ENCODE data around the gene CEMIP.

Gene CEMIP

GRCh38 chr15:80991421-80991820, 212.3 kb downstream of the CEMIP start:
- Histone ChIP-seq H4K20me1 (ENCODE audit: low read depth, low read length) (no peaks in the 10 kb centered on the region), H3K4me3 (ENCODE audit: insufficient read depth, low read length, poor library complexity, severe bottlenecking) (no peak overlapping the region), H3K36me3 (ENCODE audit: low read length) (no peaks in the 10 kb centered on the region), H3K4me2 (ENCODE audit: low read depth, low read length, poor library complexity, severe bottlenecking) (no peak overlapping the region), H3K27me3 (ENCODE audit: low read length) (no peaks in the 10 kb centered on the region), H3K9me2 (replicated peaks; ENCODE audit: insufficient read depth, low read length) (no peaks in the 10 kb centered on the region), H3K27ac (ENCODE audit: low read depth, low read length) (no peak overlapping the region), H3K9ac (ENCODE audit: low read length) (no peak overlapping the region), H3F3A (ENCODE audit: insufficient read depth) (peaks cover 11% of the 10 kb centered on the region), H2AFZ (ENCODE audit: low read depth, low read length, severe bottlenecking) (no peak overlapping the region), H3K79me2 (ENCODE audit: insufficient read depth, low read length) (peaks cover 31% of the 10 kb centered on the region), H3K9me3 (ENCODE audit: insufficient read depth, low read length) (no peaks in the 10 kb centered on the region)
- TF ChIP-seq EZH2phosphoT487 (conservative IDR thresholded peaks at IDR 0.05; ENCODE audit: low read length) (no peak), CTCF (IDR thresholded peaks at IDR 0.05; ENCODE audit: insufficient read depth, low read length, poor library complexity, severe bottlenecking) (no peak)

- H3K4me3 ChIP-seq (ENCODE audit: insufficient read depth, low read length, poor library complexity, severe bottlenecking): no peak overlapping the region
- H3K9me2 ChIP-seq (replicated peaks; ENCODE audit: insufficient read depth, low read length): no peaks in the 10 kb centered on the region
- no peak overlapping the region for H3K4me2 ChIP-seq (ENCODE audit: low read depth, low read length, poor library complexity, severe bottlenecking)
- TF ChIP-seq EZH2phosphoT487 (conservative IDR thresholded peaks at IDR 0.05; ENCODE audit: low read length): no peak
- no peak for TF ChIP-seq CTCF (IDR thresholded peaks at IDR 0.05; ENCODE audit: insufficient read depth, low read length, poor library complexity, severe bottlenecking)
- H3K36me3 ChIP-seq (ENCODE audit: low read length): no peaks in the 10 kb centered on the region
- H3K79me2 ChIP-seq (ENCODE audit: insufficient read depth, low read length): peaks cover 25% of the 10 kb centered on the region
- no peaks in the 10 kb centered on the region for H4K20me1 ChIP-seq (ENCODE audit: low read depth, low read length)
- H3F3A ChIP-seq (ENCODE audit: insufficient read depth): peaks cover 11% of the 10 kb centered on the region
- no peak overlapping the region for H3K9ac ChIP-seq (ENCODE audit: low read length)
- no peaks in the 10 kb centered on the region for H3K9me3 ChIP-seq (ENCODE audit: insufficient read depth, low read length)
- H3K27ac ChIP-seq (ENCODE audit: low read depth, low read length): no peak overlapping the region
- H3K27me3 ChIP-seq (ENCODE audit: low read length): no peaks in the 10 kb centered on the region
- no peak overlapping the region for H2AFZ ChIP-seq (ENCODE audit: low read depth, low read length, severe bottlenecking)
These were observed 212.8 kb downstream of the CEMIP start for GRCh38 chr15:80992006-80992405.

DNA sequence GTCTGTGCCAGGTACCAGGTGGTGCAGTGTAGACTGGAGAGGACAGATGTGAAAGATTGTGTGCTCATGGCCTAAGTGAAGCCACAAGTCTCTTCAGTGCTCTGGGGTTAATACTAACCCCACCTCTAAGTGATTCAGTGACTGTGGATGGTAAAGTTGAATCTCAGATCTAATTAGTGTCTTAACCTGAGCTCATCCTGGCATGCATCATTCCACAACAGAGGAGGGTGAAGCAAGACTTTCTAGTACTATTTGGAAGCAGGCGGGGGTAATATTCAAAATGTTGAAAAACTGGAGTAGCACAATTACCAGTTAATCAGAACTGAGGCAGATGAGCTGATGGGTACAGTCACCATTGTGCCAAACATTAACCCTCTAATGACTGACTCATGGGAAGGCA, 213.3 kb downstream of the CEMIP start:
- H3K9ac ChIP-seq (ENCODE audit: low read length): no peak overlapping the region
- TF ChIP-seq EZH2phosphoT487 (conservative IDR thresholded peaks at IDR 0.05; ENCODE audit: low read length) (no peak), CTCF (IDR thresholded peaks at IDR 0.05; ENCODE audit: insufficient read depth, low read length, poor library complexity, severe bottlenecking) (no peak)
- H3K79me2 ChIP-seq (ENCODE audit: insufficient read depth, low read length): peaks cover 20% of the 10 kb centered on the region
- no peak overlapping the region for H3K27ac ChIP-seq (ENCODE audit: low read depth, low read length)
- no peaks in the 10 kb centered on the region for H3K9me2 ChIP-seq (replicated peaks; ENCODE audit: insufficient read depth, low read length)
- no peaks in the 10 kb centered on the region for H3K36me3 ChIP-seq (ENCODE audit: low read length)
- no peak overlapping the region for H2AFZ ChIP-seq (ENCODE audit: low read depth, low read length, severe bottlenecking)
- no peaks in the 10 kb centered on the region for H4K20me1 ChIP-seq (ENCODE audit: low read depth, low read length)
- H3K4me3 ChIP-seq (ENCODE audit: insufficient read depth, low read length, poor library complexity, severe bottlenecking): no peak overlapping the region
- H3F3A ChIP-seq (ENCODE audit: insufficient read depth): peaks cover 11% of the 10 kb centered on the region
- no peaks in the 10 kb centered on the region for H3K27me3 ChIP-seq (ENCODE audit: low read length)
- no peak overlapping the region for H3K4me2 ChIP-seq (ENCODE audit: low read depth, low read length, poor library complexity, severe bottlenecking)
- no peaks in the 10 kb centered on the region for H3K9me3 ChIP-seq (ENCODE audit: insufficient read depth, low read length)

Measured in SU-DHL-6 (cell line).